H4 (cell line): ENCODE results near the gene TMEM165. TPM values are rescaled to one million over a fixed set of nuclear protein-coding genes. Genes with fewer than 3 reads are reported as not detected.
A peak's percentile ranks its signal among the peaks of the same experiment; 100 is the strongest.

ENCODE experiments used
- DNase-seq: peaks from one replicate; pipeline ENCODE4 v3.0.0-alpha.2; 2015; ENCODE audit warnings: low spot score
- total RNA-seq: library from RNA; depleted of rRNA; stranded (reverse); fragments of >200 nt; shearing (Covaris generic); gene quantifications from 2 replicates; pipeline ENCODE4 v1.2.3, GENCODE V29; 2014

TMEM165 gene
- total RNA-seq, 1 experiment from 2014 or later: 104 TPM

DNA sequence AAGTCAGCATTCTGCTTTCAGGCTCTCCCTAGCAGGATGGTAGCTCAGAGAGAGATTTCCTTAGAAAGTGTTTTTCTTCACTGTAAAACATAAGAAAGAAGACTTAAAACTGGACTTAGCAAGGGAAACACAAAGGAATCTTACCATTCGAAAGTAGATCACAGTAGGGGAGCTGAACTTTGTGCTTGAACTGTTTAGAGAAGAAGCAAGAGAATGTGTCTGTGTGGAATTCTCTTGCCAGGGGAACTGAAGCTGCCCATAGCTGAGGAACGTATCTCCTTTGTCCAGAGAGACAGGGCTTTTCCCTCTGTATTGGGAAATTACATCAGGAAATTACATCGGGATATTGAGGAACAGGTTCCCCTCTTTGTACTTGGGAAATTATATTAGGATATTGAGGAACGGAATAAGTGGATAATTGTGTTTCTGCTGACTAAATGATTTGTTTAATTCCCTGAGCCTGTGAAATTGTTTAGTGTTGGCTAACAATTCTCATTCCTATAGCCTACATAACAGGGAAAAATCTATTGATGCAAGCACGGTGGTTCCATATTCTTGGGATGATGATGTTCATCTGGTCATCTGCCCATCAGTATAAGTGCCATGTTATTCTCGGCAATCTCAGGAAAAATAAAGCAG is 28.6 kb upstream of the TMEM165 start:
- no peak for DNase-seq

DNA sequence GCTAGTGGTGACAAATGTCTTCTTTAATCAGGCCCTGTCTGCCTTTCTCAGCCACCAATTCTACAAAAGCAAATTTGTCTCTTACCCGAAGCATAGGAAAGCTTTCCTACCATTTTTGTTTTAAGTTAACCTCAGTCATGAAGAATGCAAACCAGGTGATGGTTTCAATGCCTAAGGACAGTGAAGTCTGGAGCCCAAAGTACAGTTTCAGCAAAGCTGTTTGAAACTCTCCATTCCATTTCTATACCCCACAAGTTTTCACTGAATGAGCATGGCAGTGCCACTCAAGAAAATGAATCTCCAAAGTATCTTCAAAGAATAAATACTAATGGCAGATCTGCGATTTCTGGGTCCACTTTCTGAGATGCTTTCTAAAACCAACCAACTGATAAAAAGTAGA is 25.8 kb upstream of the TMEM165 start:
- no peak for DNase-seq

DNA sequence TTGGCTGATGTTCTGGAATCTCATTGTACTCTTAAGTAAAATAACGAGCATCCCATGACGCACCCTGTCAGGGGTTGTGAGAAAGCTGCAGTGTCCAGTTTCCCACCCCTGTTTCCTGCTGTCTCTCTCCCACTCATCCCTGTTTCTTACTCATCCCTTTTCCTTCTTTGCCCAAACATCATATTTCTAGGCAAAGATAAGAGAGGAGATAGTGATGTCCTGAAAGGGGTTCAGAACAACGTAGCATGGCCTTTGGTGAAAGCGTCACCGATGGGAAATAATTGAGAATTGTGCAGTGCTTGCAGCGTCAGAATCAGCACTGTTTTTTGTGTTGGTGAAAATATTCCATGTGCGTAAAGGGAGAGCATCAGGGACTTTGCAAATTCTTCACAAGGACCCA is 23.5 kb upstream of the TMEM165 start:
- DNase-seq: no peak

DNA sequence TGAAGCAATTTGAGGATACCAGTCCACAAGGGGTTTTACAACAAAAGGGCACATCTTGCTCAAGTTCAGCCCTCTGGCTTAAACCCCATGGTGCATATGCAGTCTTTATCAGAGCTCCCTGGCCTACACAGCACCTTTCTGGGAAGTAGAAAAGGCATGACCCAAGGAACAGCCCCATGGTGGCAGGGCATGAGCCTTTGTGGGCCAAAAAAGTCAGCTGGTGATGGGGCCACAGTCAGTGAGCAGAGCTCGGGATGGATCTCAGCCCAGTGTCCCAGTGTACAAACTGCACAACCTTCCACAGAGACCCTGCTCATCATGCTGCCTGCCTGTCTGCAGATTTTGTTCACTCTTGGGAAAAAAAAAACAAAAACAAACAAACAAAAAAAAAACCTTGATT is 22.3 kb upstream of the TMEM165 start:
- no peak for DNase-seq

DNA sequence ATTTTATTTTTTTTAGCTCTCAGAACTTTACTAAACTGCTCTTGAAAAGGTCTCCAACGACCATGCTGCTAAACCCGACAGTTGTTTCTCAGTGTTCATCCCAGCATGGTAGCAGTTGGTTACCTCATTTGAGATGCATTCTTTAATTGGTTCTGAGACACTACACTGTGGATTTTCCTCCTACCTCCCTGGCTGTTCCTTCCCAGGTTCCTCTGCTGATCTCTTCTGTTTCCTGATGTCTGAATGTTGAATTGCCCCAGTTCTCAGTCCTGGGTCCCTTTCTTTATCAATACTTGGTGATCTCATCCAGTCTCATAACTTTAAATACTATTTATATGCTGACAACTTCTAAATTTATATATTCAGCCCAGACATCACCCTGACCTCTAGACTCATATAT is 19.1 kb upstream of the TMEM165 start:
- no peak for DNase-seq

DNA sequence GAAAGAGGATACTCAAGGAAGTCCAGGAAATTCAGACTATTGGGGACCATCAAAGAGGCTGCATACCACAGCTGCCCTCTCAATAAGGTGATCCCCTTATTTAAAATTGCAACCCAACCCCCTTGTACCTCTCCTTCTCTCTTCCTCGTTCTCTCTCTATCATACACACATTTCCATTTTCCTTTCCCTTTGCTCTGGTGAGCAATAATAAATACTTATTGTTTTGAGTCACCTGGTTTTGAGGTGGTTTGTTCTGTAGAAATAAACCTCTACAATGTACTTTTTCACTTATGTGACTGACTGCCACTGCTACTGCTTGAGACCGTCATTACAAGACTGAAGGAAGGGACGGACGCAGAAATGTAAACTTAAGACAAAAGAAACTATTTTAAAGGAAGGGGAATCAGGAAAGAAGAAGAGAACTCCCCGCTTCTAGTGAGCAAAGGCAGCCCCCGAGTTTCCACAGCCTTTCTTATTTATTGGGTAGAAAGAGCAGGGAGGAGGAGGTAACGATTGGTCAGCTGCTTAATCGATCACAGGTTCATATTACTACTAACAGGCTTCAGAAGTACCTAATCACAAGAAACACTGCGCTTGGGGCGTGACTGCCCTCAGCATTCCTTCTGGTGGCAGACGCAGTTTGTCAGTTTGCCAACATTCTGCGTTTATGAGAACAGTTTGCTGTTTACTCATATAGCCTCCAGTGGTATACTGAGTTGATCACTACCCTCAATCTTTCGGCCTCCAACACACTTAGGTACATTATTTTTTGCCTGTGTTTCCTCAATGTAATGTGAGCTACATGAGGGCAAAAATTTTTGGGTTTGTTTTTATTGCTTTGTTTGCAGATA is 16.9 kb upstream of the TMEM165 start:
- peak; percentile 71 for DNase-seq

DNA sequence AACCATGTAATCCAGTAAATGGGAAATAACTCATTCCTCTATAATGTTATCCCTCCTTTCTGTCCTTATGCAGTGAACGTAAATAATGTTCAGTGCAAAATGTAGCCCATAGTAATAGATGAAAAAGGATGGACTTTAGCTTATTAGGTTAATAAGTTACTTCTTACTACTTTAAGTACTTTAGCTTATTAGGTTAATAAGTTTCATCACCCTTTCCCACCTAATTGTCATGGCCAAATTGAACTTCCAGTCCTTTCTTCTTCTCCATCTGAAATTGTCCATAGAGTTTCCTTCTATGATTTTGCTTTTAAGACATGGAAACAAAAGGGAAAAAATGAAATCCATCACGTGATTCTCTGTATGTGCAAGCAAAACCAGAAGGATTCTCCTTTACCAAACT is 15.2 kb upstream of the TMEM165 start:
- DNase-seq: no peak

DNA sequence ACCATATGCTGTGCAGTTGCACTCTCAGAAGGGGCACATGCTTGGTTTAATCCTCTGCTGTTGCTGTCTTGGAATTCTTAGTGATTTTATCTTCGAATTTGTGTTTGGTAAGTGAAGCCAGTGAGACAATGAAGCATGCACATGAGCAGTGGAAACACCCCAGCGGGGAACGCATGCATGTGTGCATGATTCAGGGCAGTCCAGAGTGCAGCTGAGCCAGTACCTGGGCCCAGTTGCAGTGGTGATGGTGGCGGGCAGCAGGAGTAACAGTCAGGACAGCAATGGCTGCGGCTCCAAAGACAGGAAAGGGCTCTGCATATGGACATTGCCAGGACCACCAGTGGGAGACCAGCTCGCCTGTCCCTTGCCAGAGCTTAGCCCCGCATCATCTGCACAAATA is 14.3 kb upstream of the TMEM165 start:
- no peak for DNase-seq

DNA sequence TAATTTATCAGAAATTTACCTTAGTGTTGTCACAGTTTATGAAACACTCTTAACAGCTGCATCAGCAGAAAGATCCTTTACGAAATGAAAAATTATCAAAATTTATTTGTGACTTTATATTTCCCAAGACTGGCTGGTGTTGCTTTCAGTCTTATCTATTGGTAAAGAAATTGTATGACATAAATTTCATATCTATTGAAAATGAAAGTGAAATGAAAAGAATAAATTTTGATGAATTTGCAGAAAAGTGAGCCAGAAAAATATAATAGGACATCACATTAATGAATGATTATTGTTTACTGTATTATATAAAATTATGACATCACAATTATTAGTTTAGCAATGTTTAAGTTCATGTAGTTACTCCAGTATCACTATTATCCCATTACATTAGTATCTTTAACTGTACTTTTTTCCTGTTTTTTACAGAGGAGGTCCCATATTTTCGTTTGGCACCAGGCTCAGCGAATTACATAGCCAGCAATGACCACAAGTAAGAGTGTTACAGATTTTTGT is 13.2 kb upstream of the TMEM165 start:
- DNase-seq: no peak

DNA sequence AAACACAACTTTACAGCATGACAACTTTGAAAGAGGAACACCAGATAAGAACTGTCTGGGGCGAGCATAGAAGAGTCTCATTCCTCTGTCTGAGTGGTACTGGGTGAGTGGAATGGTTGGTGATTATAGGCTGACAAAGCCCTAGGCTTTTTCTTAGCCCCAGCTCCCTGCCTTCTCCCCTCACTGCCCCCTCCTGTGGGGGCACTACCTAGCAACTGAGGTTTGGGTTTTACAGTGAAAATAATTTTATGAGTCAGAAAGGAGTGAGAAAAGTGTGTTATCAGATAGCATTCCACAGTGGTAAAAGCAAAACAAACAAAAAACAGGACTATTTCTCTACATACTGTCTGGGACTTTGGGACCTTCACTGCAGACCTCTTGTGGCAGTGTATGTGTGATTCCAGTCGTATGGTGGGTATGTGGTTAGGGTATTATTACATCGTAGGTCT is 10.5 kb upstream of the TMEM165 start:
- DNase-seq: peak; percentile 40

DNA sequence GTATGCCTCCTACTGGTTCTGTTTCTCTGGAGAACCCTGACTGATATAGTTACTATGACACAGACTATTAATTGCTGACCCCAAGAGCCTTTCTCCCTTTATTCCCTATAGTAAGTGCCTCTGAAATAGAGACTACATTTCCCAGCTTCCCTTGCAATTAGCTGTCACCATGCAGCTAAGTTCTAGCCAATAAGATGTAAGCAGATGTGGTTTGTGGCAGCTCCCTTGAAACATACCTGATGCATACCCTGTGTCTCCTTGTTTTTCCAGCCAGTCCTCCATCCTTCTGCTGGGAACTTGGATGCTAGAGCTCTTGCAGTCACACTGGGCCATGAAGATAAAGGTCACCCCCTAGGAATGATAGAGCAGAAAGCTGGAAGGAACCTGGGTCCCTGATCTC is 9.7 kb upstream of the TMEM165 start:
- peak; percentile 57 for DNase-seq

DNA sequence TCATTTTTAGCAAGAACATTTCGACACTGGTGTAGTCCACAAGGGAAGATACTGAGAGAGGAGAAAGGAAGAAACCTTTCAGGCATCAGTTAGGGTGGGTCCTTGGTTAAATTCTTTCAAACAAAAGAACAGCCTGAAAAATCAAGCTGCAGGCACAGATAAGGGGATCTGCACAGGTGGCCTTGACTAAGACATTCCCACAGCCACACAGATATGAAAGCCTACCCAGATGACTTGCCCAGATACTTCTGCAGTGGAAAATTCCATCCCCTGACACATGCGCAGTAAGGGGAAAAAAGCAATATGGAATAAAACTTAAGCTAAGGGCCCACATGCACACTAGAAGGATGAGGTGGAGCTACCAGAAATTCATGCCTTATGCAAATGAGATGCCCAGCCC is 8.9 kb upstream of the TMEM165 start:
- DNase-seq: no peak

DNA sequence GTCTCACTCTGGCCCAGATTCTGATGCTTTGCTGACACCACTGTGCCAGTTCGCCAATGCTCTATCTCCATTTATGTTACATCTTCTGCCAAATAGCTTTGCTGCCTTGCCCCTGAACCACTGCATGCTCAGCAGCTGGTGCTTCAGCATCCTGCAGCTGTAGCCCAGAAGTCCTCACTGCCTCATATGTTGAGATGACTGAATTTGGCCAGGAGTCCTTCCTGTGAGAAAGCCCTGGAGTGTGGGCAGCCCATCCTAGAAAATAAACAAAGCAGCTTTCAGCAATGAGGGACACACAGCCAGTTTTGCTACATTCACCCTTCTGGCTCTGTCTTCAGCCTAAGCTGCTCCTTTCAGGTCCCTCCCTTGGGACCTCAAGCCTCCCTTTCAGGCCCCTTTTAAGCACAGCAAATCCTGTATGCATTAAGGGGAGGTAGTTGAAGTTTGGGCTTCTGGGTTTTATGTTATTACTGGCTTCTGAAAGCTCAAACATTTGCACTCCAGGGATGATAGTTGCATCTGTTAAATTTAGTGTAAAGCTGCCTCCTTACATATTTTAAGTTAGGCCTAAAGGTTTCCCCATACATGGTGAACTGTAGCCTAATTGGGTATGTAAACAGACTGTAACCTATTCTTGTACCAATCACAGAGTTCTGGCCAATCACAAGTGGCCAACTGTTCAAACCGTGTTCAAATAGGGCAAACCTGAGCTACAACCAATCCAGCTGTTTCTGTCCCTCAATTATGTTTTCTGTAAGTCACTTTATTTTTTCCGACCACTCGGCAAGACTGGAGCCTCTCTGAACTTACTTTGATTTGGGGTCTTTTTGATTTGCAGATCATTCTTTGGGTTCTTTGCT is 2.1 kb upstream of the TMEM165 start:
- DNase-seq: no peak

DNA sequence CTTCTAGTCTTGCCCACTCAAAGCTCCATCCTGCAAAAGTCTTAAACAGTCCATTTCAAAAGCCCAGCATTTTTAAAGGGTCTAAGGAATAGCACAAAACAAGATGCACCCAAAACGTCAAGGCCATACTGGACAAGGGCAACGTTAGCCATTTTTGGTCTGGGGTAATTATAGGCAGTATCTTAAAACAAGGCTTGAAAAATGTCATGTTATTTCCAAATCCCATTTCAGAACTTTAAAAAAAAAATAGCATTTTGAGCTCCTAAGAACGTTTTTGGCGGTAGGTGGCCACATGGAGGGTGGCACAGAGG is 584 bp upstream of the TMEM165 start:
- DNase-seq: no peak

DNA sequence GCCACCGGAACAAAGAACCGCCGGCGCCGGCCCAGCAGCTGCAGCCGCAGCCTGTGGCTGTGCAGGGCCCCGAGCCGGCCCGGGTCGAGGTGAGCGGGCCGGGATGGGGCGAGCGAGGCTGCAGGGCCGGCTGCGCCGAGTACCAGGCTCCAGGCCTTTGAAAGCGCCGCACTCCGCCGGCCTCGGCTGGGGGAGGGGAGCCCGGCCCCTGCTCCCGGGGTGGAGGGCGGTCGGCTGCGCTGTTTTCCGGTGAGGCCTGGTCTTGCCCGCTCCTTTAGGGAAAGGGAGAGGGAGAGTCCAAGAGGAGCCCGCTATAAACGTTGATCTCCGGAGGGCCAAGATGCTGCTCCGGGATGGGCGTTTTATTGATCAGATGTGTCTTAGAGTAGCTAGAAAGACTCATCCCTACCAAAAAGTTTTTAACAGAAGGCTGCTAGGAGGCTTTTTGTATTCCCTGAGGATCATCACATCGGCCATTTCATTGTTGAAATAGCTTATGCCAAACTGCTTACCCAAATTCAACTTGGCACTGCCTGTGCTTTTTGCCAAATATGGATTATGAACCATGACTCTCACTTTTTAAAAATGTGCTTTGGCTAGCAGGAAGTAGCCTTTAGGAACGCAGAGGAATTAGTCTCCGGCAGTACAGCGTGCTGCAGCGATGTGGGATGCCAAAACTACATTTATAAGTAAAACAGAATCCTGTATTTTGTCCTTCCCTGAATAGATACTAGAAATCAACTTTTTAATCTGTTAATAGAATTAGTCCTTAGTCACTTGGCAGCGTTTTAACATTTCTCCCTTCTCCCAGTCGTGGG is 760 bp downstream of the TMEM165 start:
- DNase-seq: no peak

DNA sequence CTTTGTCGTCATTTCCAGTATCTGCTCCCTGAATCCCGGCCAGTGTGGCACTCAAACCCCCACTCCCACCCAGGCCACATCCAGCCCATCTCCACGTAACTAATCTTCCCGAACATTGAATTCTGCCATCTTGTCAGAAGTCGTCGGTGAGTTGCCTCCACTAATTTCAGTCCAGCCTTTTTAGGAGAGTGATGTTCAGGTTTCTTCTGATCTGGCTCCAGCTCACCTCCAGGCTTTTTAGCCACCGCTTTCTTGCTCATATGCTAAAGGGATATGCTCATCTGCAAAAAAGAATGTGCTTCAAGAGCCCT is 1.3 kb downstream of the TMEM165 start:
- no peak for DNase-seq

DNA sequence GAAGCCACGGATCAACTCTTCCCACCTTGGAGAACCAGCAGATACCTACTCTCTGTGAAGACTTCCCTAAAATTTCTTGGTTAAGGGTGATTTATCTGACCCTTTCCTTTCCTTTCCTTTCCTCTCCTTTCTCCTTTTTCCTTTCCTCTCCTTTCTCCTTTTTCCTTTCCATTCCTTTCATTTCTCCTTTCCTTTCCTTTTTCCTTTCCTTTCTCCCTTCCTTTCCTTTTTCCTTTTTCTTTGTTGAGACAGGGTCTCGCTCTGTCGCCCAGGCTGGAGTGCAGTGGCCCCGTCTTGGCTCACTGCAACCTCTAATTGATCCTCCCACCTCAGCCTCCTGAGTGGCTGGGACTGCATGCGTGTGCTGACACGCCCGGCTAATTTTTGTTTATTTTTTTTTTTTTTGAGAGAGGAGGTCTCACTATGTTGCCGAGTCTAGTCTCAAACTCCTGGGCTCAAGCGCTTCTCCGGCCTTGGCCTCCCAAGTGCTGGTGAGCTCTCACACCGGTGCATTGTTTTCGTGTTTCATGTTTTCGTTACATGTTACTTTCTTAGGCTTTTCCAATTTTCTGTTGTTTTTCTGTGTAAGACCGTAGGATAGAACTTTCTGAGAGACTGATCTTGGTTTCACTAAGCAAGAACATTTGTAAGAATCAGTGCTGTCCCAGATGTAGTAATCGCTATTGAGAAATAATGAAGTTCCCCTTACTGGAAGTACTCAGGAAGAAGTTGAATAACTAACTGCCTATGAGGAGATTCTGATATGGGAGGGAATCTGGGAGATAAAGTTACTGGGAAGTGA is 2.0 kb downstream of the TMEM165 start:
- peak; percentile 21 for DNase-seq

DNA sequence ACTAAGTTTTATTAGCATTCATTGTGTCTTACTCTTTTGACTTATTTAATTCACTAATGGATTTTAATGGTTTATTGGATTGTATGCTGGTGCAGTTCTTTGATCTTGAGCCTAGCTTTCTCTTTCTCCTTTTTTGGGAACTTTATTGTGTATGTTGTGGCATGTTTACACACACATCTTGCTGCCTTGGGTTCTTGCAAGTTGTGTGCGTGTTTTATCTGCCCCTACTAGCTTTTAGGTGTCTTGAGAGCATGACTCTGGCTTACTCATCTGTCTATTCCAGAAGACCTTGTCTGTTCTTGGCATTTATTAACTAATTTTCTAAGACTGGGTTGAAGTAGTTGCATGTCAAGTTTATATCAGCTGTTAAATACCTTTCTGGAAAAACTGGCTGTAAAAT is 2.7 kb downstream of the TMEM165 start:
- DNase-seq: no peak

DNA sequence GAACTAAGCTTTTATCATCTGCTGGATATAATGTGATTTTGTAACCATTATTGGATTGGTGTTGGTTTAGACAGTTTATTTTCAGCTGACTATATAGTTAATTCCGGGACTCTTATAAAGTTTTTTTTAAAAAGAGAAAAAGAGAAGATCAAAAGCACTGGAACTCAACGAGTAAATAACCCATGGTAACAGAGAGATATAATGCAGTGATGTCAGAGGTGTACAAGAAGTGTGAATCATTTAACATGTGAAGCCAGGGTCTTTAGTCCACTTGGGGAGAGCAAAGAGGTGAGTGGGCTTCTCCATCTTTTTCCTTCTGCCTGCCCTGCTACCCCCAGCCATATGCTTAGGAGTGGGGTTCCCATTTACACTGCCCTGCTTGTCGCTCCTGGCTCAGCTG is 3.2 kb downstream of the TMEM165 start:
- DNase-seq: no peak

DNA sequence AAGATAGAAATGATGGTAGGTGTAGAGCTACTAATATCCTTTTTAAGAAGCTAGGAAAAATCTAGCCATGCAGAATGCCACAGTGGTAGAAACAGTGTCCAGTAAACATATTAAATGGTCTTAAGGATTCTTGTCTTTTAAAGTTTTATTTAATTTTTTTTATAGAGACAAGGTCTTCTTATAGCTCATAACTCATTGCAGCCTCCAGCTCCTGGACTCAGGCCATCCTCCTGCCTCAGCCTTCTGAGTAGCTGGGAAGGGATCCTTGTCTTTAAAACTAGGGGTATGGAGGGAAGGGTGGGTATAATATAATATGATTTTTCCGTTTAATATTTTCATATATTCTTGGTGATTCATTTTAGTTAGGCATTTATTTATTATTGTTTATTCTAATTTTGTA is 3.8 kb downstream of the TMEM165 start:
- DNase-seq: no peak

DNA sequence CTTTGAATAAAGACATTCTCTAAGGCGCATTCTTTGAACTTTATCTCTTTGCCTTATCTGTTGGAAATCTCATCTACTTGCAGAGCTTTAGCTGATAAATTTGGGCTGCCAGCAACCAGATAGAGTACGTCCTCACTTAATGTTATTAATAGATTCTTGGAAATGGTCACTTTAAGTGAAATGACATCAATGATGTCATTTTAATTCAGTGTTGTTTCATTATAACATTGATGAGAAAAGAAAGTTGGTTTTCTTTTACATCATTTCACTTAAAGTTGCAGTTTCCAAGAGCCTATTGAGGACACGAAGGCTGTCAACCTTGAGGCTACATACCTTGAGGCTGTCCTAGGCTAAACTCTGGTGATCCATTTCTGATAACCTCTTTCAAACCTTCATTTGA is 9.3 kb downstream of the TMEM165 start:
- DNase-seq: no peak
